Neural progenitor cell (in vitro differentiated cells): ENCODE measurements around the gene FAM135A.
"Not testable (repeated sequence)": the region's sequence is repeated elsewhere in the genome, so short reads cannot be mapped to it uniquely, and the experiment has no call there.

Experiments used
- EZH2 ChIP-seq: fragments of 200-600 bp; sonication (generic); IDR thresholded peaks from 2 replicates; pipeline ENCODE4 v1.6.1; 2017; ENCODE audit warnings: antibody characterized with exemption, mild to moderate bottlenecking, moderate library complexity
- EZH2phosphoT487 ChIP-seq: fragments of 200-600 bp; sonication (generic); IDR thresholded peaks from 2 replicates; pipeline ENCODE4 v1.6.1; 2017; ENCODE audit warnings: antibody characterized with exemption
- TF ChIP-seq, protein P1 (sequence below): fragments of 200-600 bp; sonication (generic); IDR thresholded peaks from 2 replicates; pipeline ENCODE4 v1.5.1; 2017; ENCODE audit warnings: antibody characterized with exemption, mild to moderate bottlenecking

DNA sequence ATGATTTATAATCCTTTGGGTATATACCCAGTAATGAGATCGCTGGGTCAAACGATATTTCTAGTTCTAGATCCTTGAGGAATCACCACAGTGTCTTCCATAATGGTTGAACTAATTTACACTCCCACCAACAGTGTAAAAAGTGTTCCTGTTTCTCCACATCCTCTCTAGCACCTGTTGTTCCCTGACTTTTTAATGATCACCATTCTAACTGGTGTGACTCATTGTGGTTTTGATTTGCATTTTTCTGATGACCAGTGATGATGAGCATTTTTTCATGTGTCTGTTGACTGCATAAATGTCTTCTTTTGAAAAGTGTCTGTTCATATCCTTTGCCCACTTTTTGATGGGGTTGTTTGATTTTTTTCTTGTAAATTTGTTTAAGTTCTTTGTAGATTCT lies 40.6 kb downstream of the FAM135A start:
- TF ChIP-seq, protein P1, sequence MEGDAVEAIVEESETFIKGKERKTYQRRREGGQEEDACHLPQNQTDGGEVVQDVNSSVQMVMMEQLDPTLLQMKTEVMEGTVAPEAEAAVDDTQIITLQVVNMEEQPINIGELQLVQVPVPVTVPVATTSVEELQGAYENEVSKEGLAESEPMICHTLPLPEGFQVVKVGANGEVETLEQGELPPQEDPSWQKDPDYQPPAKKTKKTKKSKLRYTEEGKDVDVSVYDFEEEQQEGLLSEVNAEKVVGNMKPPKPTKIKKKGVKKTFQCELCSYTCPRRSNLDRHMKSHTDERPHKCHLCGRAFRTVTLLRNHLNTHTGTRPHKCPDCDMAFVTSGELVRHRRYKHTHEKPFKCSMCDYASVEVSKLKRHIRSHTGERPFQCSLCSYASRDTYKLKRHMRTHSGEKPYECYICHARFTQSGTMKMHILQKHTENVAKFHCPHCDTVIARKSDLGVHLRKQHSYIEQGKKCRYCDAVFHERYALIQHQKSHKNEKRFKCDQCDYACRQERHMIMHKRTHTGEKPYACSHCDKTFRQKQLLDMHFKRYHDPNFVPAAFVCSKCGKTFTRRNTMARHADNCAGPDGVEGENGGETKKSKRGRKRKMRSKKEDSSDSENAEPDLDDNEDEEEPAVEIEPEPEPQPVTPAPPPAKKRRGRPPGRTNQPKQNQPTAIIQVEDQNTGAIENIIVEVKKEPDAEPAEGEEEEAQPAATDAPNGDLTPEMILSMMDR: not testable (repeated sequence)
- TF ChIP-seq EZH2, EZH2phosphoT487: not testable (repeated sequence)
